OCI-LY7 (cell line): Measurements from ENCODE around the gene LIN52. TPM values are rescaled to one million over a fixed set of nuclear protein-coding genes. Genes with fewer than 3 reads are reported as not detected.

ENCODE experiments used
- BruUV-seq: library from RNA; stranded (reverse); fragments of 400-500 nt; replicated peaks from 2 replicates; lab custom pipeline; 2021; lab: Mats Ljungman, UMichigan
- CTCF ChIA-PET: fragments of 300-600 bp; sonication (Branson Sonifier 250); formaldehyde crosslinking; loops from one replicate; lab custom pipeline; 2022; ENCODE audit warnings: antibody characterized with exemption; ENCODE audit not compliant: unreplicated experiment; lab: Charles Lee
- POLR2A ChIA-PET: fragments of 300-600 bp; sonication (Branson Sonifier 250); formaldehyde crosslinking; loops from one replicate; lab custom pipeline; 2022; ENCODE audit warnings: antibody characterized with exemption; lab: Charles Lee
- DNase-seq: peaks from one replicate; pipeline ENCODE4 v3.0.0-alpha.2; 2015; ENCODE audit warnings: low spot score
- H2AFZ ChIP-seq: fragments of 200-600 bp; sonication (generic), shearing (Covaris generic); 2 replicates; pipeline ENCODE4 v1.6.1; 2014; ENCODE audit warnings: mild to moderate bottlenecking, antibody characterized with exemption, low read length, moderate library complexity
- H3K27ac ChIP-seq: fragments of 200-600 bp; sonication (generic); 2 replicates; pipeline ENCODE4 v1.5.1; 2014; ENCODE audit warnings: mixed run types, low read depth, mild to moderate bottlenecking, moderate library complexity, low read length, inconsistent platforms; ENCODE audit not compliant: poor library complexity, severe bottlenecking
- H3K36me3 ChIP-seq: fragments of 200-600 bp; sonication (generic); 2 replicates; pipeline ENCODE4 v1.6.1; 2014; ENCODE audit warnings: mild to moderate bottlenecking, antibody characterized with exemption, low read length, moderate library complexity, mixed read lengths; ENCODE audit not compliant: insufficient read depth
- H3K4me1 ChIP-seq: fragments of 200-600 bp; sonication (generic); 2 replicates; pipeline ENCODE4 v1.5.1; 2014; ENCODE audit warnings: mild to moderate bottlenecking, low read length; ENCODE audit not compliant: insufficient read depth, poor library complexity, severe bottlenecking
- H3K4me2 ChIP-seq: fragments of 200-600 bp; sonication (generic); 2 replicates; pipeline ENCODE4 v1.6.1; 2014; ENCODE audit warnings: mild to moderate bottlenecking, low read length
- H3K4me3 ChIP-seq: fragments of 200-600 bp; sonication (generic); 2 replicates; pipeline ENCODE4 v1.5.1; 2014; ENCODE audit warnings: mild to moderate bottlenecking, low read depth, low read length; ENCODE audit not compliant: poor library complexity, severe bottlenecking
- H3K79me2 ChIP-seq: fragments of 200-600 bp; sonication (generic); 2 replicates; pipeline ENCODE4 v1.6.1; 2016; ENCODE audit warnings: low read depth, mild to moderate bottlenecking, low read length, moderate library complexity, mixed read lengths; ENCODE audit not compliant: insufficient read depth
- H3K9me2 ChIP-seq: fragments of 200-600 bp; sonication (generic); 2 replicates; pipeline ENCODE4 v1.6.1; 2016; ENCODE audit warnings: mild to moderate bottlenecking, low read length, mixed read lengths; ENCODE audit not compliant: insufficient read depth
- H3K9me3 ChIP-seq: fragments of 200-600 bp; sonication (generic); 2 replicates; pipeline ENCODE4 v1.6.1; 2014; ENCODE audit warnings: mild to moderate bottlenecking, mixed run types, low read length, mixed read lengths
- H4K20me1 ChIP-seq: fragments of 200-600 bp; sonication (generic); 2 replicates; pipeline ENCODE4 v1.6.1; 2014; ENCODE audit warnings: mild to moderate bottlenecking, antibody characterized with exemption, low read length, moderate library complexity, mixed read lengths; ENCODE audit not compliant: insufficient read depth
- EZH2phosphoT487 ChIP-seq: fragments of 200-600 bp; sonication (generic); IDR thresholded peaks from 2 replicates; pipeline ENCODE4 v1.6.1; 2018; ENCODE audit warnings: low read depth, borderline replicate concordance, mild to moderate bottlenecking, mixed run types, antibody characterized with exemption, low read length, moderate library complexity, mixed read lengths
- intact Hi-C: fragments of 100-400 bp; cut with micrococcal nuclease; formaldehyde crosslinking; loops from one replicate; pipeline ENCODE4 v1.10.0; 2022; ENCODE audit not compliant: unreplicated experiment
- total RNA-seq, 2 experiments: library from RNA; depleted of rRNA in 1 of 2; stranded (reverse); fragments of >200 nt in 1 of 2; shearing (Covaris generic) in 1 of 2; gene quantifications; 2 replicates each; pipeline ENCODE4 v1.2.3, GENCODE V29; 2014 to 2022
- TF ChIP-seq, protein P1 (sequence below): fragments of 200-600 bp; sonication (generic); conservative IDR thresholded peaks from 2 replicates; pipeline ENCODE4 v1.5.1; 2014; ENCODE audit warnings: mild to moderate bottlenecking, antibody characterized with exemption, low read length, moderate library complexity, mixed read lengths

Gene LIN52
- total RNA-seq, 2 experiments from 2014 or later = 9.8 to 18.0 TPM

DNA sequence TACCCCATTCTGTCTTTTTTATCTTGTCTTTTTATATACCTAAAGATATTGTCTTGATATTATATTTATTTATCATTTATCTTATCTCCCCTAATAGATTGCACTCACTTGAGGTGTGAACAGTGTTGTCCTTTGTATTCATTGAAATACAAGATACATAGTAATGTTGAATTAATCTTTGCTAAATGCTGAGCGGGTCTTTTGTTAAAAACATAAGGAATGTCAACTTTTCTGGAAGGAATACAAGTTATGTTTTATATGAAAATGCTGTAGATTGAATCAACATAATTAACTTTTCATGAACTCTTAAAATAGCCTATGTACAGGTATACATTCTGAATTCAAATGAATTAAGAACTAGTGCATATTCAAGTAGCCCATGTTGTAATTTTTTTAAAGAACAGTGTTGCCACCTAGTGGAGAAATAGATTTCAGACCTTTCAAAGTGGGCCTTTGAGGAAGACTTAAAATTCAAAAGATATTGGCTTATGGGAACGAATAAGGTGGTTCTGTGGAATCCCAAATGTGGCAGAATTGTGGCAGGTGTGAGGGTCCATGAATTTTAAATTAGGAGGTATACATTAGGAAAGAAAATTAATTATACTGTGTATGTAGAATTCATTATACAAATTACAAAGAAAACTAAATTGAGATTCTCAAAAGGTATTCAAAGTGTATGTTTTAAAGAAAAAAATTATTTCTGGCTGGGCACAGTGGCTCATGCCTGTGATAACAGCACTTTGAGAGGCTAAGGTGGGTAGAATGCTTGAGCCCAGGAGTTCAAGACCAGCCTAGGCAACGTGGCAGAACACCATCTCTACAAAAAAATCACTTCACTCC is 46.5 kb upstream of the LIN52 start:
- no peak overlapping the region for H3K4me3 ChIP-seq
- no peak overlapping the region for H2AFZ ChIP-seq
- no peak overlapping the region for H3K4me2 ChIP-seq
- ChIA-PET CTCF (no interaction called here), POLR2A (no interaction called here)
- no peak overlapping the region for H3K27ac ChIP-seq
- BruUV-seq = no TSS peak
- no peak for TF ChIP-seq EZH2phosphoT487
- TF ChIP-seq, protein P1, sequence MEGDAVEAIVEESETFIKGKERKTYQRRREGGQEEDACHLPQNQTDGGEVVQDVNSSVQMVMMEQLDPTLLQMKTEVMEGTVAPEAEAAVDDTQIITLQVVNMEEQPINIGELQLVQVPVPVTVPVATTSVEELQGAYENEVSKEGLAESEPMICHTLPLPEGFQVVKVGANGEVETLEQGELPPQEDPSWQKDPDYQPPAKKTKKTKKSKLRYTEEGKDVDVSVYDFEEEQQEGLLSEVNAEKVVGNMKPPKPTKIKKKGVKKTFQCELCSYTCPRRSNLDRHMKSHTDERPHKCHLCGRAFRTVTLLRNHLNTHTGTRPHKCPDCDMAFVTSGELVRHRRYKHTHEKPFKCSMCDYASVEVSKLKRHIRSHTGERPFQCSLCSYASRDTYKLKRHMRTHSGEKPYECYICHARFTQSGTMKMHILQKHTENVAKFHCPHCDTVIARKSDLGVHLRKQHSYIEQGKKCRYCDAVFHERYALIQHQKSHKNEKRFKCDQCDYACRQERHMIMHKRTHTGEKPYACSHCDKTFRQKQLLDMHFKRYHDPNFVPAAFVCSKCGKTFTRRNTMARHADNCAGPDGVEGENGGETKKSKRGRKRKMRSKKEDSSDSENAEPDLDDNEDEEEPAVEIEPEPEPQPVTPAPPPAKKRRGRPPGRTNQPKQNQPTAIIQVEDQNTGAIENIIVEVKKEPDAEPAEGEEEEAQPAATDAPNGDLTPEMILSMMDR = peak; percentile 97
- intact Hi-C loops = loop anchor here (5.0 to 10.0 kb wide), 3 partner anchors 86 to 533 kb away; partner anchors contain the start of genes COQ6, FAM161B and PNMA1
- H3K9me2 ChIP-seq = no peaks in the 10 kb centered on the region
- H3K4me1 ChIP-seq = no peaks in the 10 kb centered on the region
- no peaks in the 10 kb centered on the region for H3K9me3 ChIP-seq
- no peaks in the 10 kb centered on the region for H3K79me2 ChIP-seq
- peak; percentile 65 for DNase-seq
- H3K36me3 ChIP-seq = no peaks in the 10 kb centered on the region
- no peaks in the 10 kb centered on the region for H4K20me1 ChIP-seq

DNA sequence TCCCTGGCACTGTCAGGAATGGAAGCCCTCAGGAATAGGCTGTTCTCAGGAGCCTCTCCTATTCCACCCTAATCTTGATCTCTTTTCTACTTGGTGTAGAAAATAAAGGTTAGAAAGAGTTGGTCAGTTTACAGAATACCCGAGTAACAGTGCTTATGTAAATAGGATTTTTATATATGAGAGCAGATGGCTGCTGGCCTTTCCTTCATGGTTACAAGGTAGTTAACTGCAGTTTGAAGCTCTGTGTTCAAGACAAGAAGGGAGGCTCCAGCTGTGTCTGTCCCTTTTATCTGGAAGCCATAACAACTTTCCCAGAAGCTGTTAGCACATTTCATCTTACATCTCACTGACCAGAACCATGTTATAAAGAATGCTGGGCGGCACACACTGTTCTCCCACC is 42.5 kb upstream of the LIN52 start:
- no peak for TF ChIP-seq EZH2phosphoT487
- TF ChIP-seq, protein P1 = no peak
- POLR2A ChIA-PET = interaction anchor here (0.5 to 0.7 kb wide), 2 partner anchors 15 to 128 kb away, joined by 3 read pairs; no protein-coding TSS in a partner anchor
- no peak for DNase-seq
- CTCF ChIA-PET = no interaction called here
- H3K36me3 ChIP-seq = no peaks in the 10 kb centered on the region
- no peak overlapping the region for H3K4me3 ChIP-seq
- no peaks in the 10 kb centered on the region for H4K20me1 ChIP-seq
- H3K4me1 ChIP-seq = no peaks in the 10 kb centered on the region
- no peak overlapping the region for H2AFZ ChIP-seq
- intact Hi-C loops = no loop called here
- no peak overlapping the region for H3K27ac ChIP-seq
- H3K9me2 ChIP-seq = no peaks in the 10 kb centered on the region
- no peaks in the 10 kb centered on the region for H3K79me2 ChIP-seq
- H3K4me2 ChIP-seq = no peak overlapping the region
- BruUV-seq = no TSS peak
- H3K9me3 ChIP-seq = no peaks in the 10 kb centered on the region

DNA sequence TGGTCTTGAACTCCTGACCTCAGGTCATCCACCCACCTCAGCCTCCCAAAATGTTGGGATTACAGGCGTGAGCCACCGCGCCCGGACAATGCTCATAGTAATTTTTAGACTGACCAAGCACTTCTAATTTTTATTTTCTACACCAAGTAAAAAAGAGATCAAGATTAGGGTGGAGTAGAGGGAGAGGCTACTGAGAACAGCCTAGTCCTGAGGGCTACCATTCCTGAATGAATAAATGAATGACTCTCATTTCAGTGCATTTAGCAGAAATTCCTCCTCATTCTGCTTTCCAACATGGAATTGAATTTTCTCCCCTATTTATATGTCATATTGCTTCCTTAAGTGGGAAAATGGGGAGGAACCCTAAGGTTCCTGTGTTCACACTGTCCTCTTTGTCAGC is 39.2 kb upstream of the LIN52 start:
- intact Hi-C loops = no loop called here
- no peak overlapping the region for H3K4me3 ChIP-seq
- no peaks in the 10 kb centered on the region for H3K36me3 ChIP-seq
- no peak overlapping the region for H3K4me2 ChIP-seq
- no peak for TF ChIP-seq EZH2phosphoT487
- TF ChIP-seq, protein P1 = no peak
- H2AFZ ChIP-seq = no peak overlapping the region
- H3K4me1 ChIP-seq = peaks cover 10% of the 10 kb centered on the region
- H3K9me2 ChIP-seq = no peaks in the 10 kb centered on the region
- no peak overlapping the region for H3K27ac ChIP-seq
- no TSS peak for BruUV-seq
- H3K9me3 ChIP-seq = no peaks in the 10 kb centered on the region
- no peaks in the 10 kb centered on the region for H4K20me1 ChIP-seq
- DNase-seq = no peak
- POLR2A ChIA-PET = interaction anchor here (0.5 kb wide), 1 partner anchor 8 kb away, joined by 3 read pairs; no protein-coding TSS in a partner anchor
- H3K79me2 ChIP-seq = no peaks in the 10 kb centered on the region
- CTCF ChIA-PET = no interaction called here
